ENCODE results near the gene ANTXR2.
"Not testable (repeated sequence)": the region's sequence is repeated elsewhere in the genome, so short reads cannot be mapped to it uniquely, and the experiment has no call there.

ANTXR2 gene

DNA sequence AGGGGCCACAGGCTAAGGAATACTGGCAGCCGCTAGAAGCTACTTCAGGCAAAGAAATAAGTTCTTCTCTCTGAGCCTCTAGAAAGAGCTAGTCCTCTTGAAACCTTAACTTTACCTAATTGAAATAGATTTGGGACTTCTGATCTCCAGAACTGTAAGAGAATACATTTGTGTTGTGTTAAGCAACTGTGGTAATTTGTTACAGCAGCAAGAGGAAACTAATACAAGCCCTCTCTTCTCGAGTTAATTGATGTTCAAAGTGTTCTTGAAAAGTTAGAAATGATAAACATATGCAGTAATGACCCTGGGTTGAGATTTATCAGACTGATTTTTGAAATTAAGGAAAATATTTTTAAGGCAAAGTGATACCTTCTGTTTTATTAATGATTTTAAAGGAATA is 172.8 kb downstream of the ANTXR2 start:
- Mint-ChIP-seq H3K4me1 (no peaks in the 10 kb centered on the region), H3K27ac (ENCODE audit: low read depth) (no peak overlapping the region), H3K9me3 (no peaks in the 10 kb centered on the region), H3K36me3 (ENCODE audit: insufficient read depth) (peaks cover 2% of the 10 kb centered on the region), H3K4me3 (no peak overlapping the region), H3K27me3 (peaks cover 10% of the 10 kb centered on the region)
- no peak for DNase-seq (ENCODE audit: low spot score in 2 of 2)
- ATAC-seq (replicated peaks; ENCODE audit: extremely low read depth, poor library complexity, severe bottlenecking), result no peak

DNA sequence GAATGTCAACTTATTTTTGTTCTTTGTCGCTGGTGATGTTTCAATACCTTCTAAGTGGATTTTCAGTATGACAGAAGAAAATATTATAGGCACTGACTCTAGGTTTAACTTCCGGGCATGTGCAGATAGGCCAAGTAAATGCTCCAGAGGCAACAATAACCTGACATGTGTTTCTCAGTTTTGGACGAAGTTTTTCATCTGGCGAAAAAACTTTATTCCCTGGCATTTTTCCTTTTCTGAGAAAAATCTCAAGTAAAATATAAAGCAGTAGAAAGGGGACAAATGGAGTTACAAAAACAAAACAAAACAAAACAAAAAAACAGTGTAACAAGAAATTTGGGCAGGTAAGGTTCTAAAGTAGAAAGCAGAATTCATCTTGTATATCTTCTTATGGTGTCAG is 173.5 kb downstream of the ANTXR2 start:
- no peaks in the 10 kb centered on the region for H3K9me3 Mint-ChIP-seq
- ATAC-seq (replicated peaks; ENCODE audit: extremely low read depth, poor library complexity, severe bottlenecking) (no peak), DNase-seq (ENCODE audit: low spot score in 2 of 2) (no peak)
- H3K27me3 Mint-ChIP-seq, result peaks cover 10% of the 10 kb centered on the region
- peaks cover 2% of the 10 kb centered on the region for H3K36me3 Mint-ChIP-seq (ENCODE audit: insufficient read depth)
- H3K27ac Mint-ChIP-seq (ENCODE audit: low read depth), result no peak overlapping the region
- no peak overlapping the region for H3K4me3 Mint-ChIP-seq
- no peaks in the 10 kb centered on the region for H3K4me1 Mint-ChIP-seq

DNA sequence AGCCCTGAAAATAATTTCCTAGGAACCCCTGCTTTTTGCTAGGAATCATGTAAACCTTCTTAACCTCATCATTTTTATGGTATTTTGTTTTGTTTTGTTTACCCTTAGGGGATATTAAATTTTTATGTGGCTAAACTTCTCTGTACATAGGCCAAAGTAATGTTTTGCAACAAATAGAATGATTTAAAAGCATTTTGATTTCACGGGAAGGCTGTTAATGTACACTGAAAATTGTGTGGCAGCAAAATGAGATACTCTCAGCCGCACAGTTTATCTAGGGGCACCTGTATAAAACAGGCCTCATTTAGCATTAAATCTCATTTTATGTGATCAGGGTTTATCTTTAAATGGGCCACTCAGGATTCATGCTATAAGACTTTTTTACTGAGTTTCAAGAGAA is 175.0 kb downstream of the ANTXR2 start:
- DNase-seq (ENCODE audit: low spot score in 2 of 2) (no peak), ATAC-seq (replicated peaks; ENCODE audit: extremely low read depth, poor library complexity, severe bottlenecking) (no peak)
- H3K36me3 Mint-ChIP-seq (ENCODE audit: insufficient read depth), result peaks cover 1% of the 10 kb centered on the region
- H3K9me3 Mint-ChIP-seq, result no peaks in the 10 kb centered on the region
- no peaks in the 10 kb centered on the region for H3K4me1 Mint-ChIP-seq
- no peak overlapping the region for H3K4me3 Mint-ChIP-seq
- H3K27me3 Mint-ChIP-seq, result peaks cover 10% of the 10 kb centered on the region
- no peak overlapping the region for H3K27ac Mint-ChIP-seq (ENCODE audit: low read depth)

DNA sequence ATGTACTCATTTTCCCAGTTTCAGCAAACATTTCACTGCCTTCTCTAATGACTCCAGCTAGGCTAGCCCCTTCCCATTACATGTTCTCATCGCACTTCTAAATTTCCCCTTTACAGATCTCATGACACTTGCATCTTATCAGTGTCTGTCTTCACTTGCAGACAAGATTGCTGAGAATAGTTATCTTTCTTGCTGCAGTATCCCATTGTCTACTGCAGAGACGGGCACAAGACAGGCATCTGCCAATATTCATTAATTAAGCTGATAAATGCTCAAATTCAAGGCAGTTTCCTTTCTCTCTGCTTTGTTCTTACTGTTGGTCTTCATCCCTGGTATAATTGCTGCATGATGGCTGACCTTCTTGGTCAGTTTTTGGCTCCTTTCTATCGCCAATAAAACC is 175.9 kb downstream of the ANTXR2 start:
- no peaks in the 10 kb centered on the region for H3K9me3 Mint-ChIP-seq
- no peak overlapping the region for H3K4me3 Mint-ChIP-seq
- peaks cover 10% of the 10 kb centered on the region for H3K27me3 Mint-ChIP-seq
- H3K4me1 Mint-ChIP-seq, result no peaks in the 10 kb centered on the region
- ATAC-seq (replicated peaks; ENCODE audit: extremely low read depth, poor library complexity, severe bottlenecking) (no peak), DNase-seq (ENCODE audit: low spot score in 2 of 2) (no peak)
- H3K27ac Mint-ChIP-seq (ENCODE audit: low read depth), result no peak overlapping the region
- H3K36me3 Mint-ChIP-seq (ENCODE audit: insufficient read depth), result no peaks in the 10 kb centered on the region

DNA sequence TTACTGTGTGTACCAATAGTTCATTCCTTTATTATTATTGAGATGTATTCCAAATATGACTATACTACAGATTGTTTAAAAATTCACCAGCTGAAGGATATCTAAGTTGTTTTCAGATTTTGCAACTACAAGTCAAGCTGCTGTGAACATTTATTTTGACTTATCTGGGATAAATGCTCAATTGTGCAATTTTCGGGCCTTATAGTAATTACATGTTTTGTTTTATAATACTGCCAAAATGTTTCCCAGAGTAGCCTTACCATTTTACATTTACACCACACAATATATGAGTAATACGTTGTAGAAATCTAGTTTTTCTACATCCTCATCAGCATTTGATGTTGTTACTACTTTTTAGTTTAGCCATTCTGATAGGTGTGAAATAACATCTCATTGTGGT is 179.6 kb downstream of the ANTXR2 start:
- Mint-ChIP-seq H3K27me3 (peaks cover 10% of the 10 kb centered on the region), H3K27ac (ENCODE audit: low read depth) (no peak overlapping the region), H3K4me1 (no peaks in the 10 kb centered on the region), H3K36me3 (ENCODE audit: insufficient read depth) (no peaks in the 10 kb centered on the region), H3K4me3 (no peak overlapping the region), H3K9me3 (no peaks in the 10 kb centered on the region)
- ATAC-seq (replicated peaks; ENCODE audit: extremely low read depth, poor library complexity, severe bottlenecking) (no peak), DNase-seq (ENCODE audit: low spot score in 2 of 2) (no peak)

DNA sequence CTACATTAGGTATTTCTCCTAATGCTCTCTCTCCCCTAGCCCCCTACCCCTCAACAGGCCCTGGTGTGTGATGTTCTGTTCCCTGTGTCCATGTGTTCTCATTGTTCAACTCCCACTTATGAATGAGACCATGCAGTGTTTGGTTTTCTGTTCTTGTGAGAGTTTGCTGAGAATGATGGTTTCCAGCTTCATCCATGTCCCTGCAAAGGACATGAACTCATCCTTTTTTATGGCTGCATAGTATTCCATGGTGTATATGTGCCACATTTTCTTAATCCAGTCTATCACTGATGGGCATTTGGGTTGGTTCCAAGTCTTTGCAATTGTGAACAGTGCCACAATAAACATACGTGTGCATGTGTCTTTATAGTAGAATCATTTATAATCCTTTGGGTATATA is 184.0 kb downstream of the ANTXR2 start:
- H3K36me3 Mint-ChIP-seq (ENCODE audit: insufficient read depth); H3K4me1 Mint-ChIP-seq; H3K4me3 Mint-ChIP-seq; H3K27ac Mint-ChIP-seq (ENCODE audit: low read depth); H3K9me3 Mint-ChIP-seq; H3K27me3 Mint-ChIP-seq; ATAC-seq (replicated peaks; ENCODE audit: extremely low read depth, poor library complexity, severe bottlenecking); DNase-seq (ENCODE audit: low spot score in 2 of 2): not testable (repeated sequence)

DNA sequence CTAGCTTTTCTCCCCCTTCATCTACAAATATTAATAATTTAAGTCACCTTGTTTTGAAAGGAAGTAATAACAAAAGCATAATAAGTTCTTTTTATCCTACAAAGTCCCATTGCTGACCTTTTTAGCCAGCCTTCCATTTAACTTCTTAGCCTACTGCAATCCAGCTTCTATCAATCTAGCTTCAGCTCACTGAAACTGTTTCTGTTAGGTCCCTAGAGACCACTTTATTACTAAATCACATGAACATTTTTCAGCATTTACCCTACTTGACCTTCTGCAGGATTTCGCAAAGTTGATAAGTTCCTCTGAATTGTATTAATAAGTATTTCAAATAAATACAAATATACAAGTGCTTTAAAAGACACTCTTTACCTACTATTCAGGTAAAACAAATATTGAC is 186.5 kb downstream of the ANTXR2 start:
- H3K4me3 Mint-ChIP-seq, result no peak overlapping the region
- no peaks in the 10 kb centered on the region for H3K27me3 Mint-ChIP-seq
- no peak for DNase-seq (ENCODE audit: low spot score in 2 of 2)
- no peak for ATAC-seq (replicated peaks; ENCODE audit: extremely low read depth, poor library complexity, severe bottlenecking)
- no peaks in the 10 kb centered on the region for H3K36me3 Mint-ChIP-seq (ENCODE audit: insufficient read depth)
- no peaks in the 10 kb centered on the region for H3K9me3 Mint-ChIP-seq
- no peaks in the 10 kb centered on the region for H3K4me1 Mint-ChIP-seq
- no peak overlapping the region for H3K27ac Mint-ChIP-seq (ENCODE audit: low read depth)

DNA sequence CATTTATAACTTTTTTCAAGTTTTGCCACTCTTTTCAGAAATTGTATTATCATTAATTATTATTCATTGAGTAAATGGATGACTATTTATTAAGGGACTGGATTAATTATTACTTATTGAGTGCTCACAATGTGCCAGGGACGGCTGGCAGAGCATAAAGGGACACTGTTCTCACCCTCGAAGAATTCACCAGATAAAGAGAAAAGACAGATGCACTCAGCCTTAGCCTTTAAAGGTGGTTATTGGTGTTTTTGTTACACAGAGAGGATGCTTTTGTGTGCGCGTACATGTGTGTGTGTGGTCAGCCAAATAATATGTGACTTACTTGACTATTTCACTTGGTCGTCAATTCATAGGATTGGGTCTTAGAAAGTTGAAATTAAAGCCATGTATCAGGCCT is 187.0 kb downstream of the ANTXR2 start:
- H3K4me1 Mint-ChIP-seq, result no peaks in the 10 kb centered on the region
- no peaks in the 10 kb centered on the region for H3K36me3 Mint-ChIP-seq (ENCODE audit: insufficient read depth)
- no peaks in the 10 kb centered on the region for H3K9me3 Mint-ChIP-seq
- DNase-seq (ENCODE audit: low spot score in 2 of 2), result no peak
- no peaks in the 10 kb centered on the region for H3K27me3 Mint-ChIP-seq
- no peak overlapping the region for H3K4me3 Mint-ChIP-seq
- H3K27ac Mint-ChIP-seq (ENCODE audit: low read depth), result no peak overlapping the region
- ATAC-seq (replicated peaks; ENCODE audit: extremely low read depth, poor library complexity, severe bottlenecking), result no peak

DNA sequence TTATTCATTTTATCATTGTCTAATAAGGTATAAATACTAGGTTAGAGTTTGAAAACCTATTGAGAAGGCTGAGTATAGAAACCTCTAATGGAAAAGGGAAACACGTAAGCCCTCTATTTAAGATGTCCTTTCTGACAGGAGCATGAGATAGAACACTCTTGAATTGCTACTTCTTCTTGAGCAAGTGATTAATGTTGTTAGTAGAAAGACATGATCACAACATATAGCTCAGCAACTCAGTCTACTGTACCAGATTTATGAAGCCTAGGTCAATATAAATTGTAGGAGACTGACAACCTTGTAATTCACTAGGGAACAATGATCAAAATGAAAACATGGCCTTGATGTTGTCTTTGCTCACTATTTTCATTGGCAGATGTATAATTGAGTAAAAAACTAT is 189.7 kb downstream of the ANTXR2 start:
- no peak for DNase-seq (ENCODE audit: low spot score in 2 of 2)
- Mint-ChIP-seq H3K4me1 (no peaks in the 10 kb centered on the region), H3K27me3 (no peaks in the 10 kb centered on the region), H3K4me3 (no peak overlapping the region), H3K27ac (ENCODE audit: low read depth) (no peak overlapping the region), H3K36me3 (ENCODE audit: insufficient read depth) (no peaks in the 10 kb centered on the region), H3K9me3 (no peaks in the 10 kb centered on the region)
- ATAC-seq (replicated peaks; ENCODE audit: extremely low read depth, poor library complexity, severe bottlenecking), result no peak

DNA sequence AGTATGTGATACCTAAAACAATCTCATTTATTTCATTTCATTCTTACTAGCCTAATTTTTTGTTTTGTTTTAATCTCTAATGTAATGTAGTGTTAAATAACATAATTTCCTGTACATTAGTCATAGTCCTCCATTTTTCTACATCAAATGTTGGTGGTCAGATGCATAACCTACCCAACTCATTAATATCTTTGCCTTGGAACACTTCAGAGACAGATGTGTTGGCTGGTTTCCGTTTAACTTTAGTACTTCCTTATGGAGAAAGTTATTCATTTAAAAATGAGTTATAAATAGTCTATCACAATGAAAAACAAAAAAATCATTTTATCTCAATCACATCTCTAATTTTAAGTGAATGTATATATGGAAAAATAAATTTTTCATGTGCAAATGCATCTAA is 190.2 kb downstream of the ANTXR2 start:
- no peaks in the 10 kb centered on the region for H3K27me3 Mint-ChIP-seq
- H3K9me3 Mint-ChIP-seq, result no peaks in the 10 kb centered on the region
- no peaks in the 10 kb centered on the region for H3K4me1 Mint-ChIP-seq
- ATAC-seq (replicated peaks; ENCODE audit: extremely low read depth, poor library complexity, severe bottlenecking), result no peak
- no peak overlapping the region for H3K27ac Mint-ChIP-seq (ENCODE audit: low read depth)
- H3K4me3 Mint-ChIP-seq, result no peak overlapping the region
- DNase-seq (ENCODE audit: low spot score in 2 of 2), result no peak
- no peaks in the 10 kb centered on the region for H3K36me3 Mint-ChIP-seq (ENCODE audit: insufficient read depth)

DNA sequence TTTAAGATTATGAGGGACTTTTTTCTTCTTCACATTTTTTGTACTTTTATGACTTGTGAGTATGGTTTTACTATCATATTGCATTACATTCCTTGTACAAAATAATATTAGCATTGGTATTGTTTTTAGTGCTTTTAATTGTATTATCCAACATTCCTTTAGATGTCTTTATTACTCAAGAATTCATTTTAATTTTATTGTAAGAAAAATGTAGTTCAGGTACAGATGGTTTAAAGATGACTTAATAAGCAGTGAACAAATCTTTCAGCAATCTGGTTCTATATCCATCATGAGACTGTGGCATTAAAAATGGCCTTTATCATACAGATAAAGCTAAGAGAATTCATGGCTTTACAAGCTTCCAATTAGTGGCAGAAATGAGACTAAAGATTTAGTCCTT is 191.6 kb downstream of the ANTXR2 start:
- H3K27ac Mint-ChIP-seq (ENCODE audit: low read depth), result no peak overlapping the region
- H3K27me3 Mint-ChIP-seq, result no peaks in the 10 kb centered on the region
- no peaks in the 10 kb centered on the region for H3K4me1 Mint-ChIP-seq

DNA sequence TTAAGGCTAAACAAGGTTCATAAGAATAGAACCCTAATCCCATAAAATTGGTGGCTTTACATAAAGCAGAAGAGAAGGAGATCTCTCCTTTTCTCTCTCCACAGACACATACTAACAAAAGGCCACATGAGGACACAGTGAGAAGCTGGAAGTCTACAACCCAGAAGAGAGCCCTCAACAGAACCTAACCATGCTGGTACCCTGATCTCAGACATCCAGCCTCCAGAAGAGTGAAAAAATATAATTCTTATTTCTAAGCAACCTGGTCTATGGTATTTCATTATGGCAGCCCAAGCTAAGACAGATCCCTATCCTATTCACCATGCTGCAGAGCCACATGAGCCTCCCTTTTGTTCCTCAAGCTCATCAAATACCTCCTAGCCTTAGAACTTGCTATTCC is 195.5 kb downstream of the ANTXR2 start:
- Mint-ChIP-seq H3K36me3 (ENCODE audit: insufficient read depth) (peaks cover 1% of the 10 kb centered on the region), H3K27me3 (no peaks in the 10 kb centered on the region), H3K27ac (ENCODE audit: low read depth) (no peak overlapping the region), H3K4me1 (no peaks in the 10 kb centered on the region), H3K4me3 (no peak overlapping the region), H3K9me3 (no peaks in the 10 kb centered on the region)
- ATAC-seq (replicated peaks; ENCODE audit: extremely low read depth, poor library complexity, severe bottlenecking) (no peak), DNase-seq (ENCODE audit: low spot score in 2 of 2) (no peak)

More for the DNA sequence above, 191.6 kb downstream of the ANTXR2 start:
- H3K9me3 Mint-ChIP-seq, result no peaks in the 10 kb centered on the region
- no peaks in the 10 kb centered on the region for H3K36me3 Mint-ChIP-seq (ENCODE audit: insufficient read depth)
- ATAC-seq (replicated peaks; ENCODE audit: extremely low read depth, poor library complexity, severe bottlenecking) (no peak), DNase-seq (ENCODE audit: low spot score in 2 of 2) (no peak)
- no peak overlapping the region for H3K4me3 Mint-ChIP-seq

DNA sequence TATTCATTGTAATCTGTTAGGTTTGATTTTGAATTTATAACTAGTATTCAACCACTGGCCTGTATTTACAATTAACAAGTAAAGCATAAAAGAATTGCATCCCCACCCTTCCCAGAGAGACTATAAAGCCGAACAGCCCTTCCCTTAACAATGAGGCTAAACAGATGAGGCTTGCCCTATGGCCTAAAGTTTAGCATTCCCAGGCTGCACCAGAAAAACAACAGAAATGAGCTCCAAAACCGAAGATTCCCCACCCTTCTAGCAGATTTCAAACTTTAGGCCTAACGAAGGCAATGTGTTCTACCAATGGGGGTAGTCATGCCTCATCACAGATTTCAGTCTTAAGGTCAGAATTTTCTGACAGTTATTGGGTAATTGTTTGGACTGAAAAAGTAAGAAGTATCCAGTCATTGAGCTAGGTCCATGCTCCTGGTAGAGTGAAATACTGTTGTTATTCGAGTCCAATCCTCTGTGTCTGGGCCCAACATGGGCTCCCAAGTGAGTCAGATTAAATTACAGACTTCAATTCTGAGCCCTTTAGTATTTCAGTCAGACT is 197.6 kb downstream of the ANTXR2 start:
- Mint-ChIP-seq H3K27me3 (peaks cover under 1% of the 10 kb centered on the region), H3K27ac (ENCODE audit: low read depth) (no peak overlapping the region), H3K9me3 (no peaks in the 10 kb centered on the region), H3K4me3 (no peak overlapping the region), H3K36me3 (ENCODE audit: insufficient read depth) (peaks cover 1% of the 10 kb centered on the region), H3K4me1 (no peaks in the 10 kb centered on the region)
- ATAC-seq (replicated peaks; ENCODE audit: extremely low read depth, poor library complexity, severe bottlenecking), result no peak
- no peak for DNase-seq (ENCODE audit: low spot score in 2 of 2)

DNA sequence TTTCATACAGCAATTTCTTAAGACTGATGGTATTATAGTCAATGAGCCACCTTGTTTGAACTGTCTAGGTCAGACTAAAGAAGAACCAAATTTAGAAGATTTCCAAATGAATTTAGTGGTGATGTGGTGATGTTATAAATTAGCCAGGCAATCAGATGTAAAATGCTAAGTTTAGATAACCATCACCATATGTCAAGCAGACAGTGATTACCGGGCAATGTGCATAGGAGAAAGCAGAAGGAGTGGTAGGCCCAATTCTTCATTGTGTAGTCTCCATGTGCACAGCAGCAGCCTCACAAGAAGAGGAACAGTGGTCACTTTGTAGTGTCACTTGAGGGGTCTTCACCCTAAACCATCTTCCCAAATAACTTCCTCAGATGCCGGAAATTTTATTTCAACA is 198.8 kb downstream of the ANTXR2 start:
- Mint-ChIP-seq H3K4me3 (no peak overlapping the region), H3K36me3 (ENCODE audit: insufficient read depth) (peaks cover 1% of the 10 kb centered on the region), H3K4me1 (no peaks in the 10 kb centered on the region), H3K9me3 (no peaks in the 10 kb centered on the region), H3K27me3 (peaks cover 13% of the 10 kb centered on the region), H3K27ac (ENCODE audit: low read depth) (no peak overlapping the region)
- DNase-seq (ENCODE audit: low spot score in 2 of 2) (no peak), ATAC-seq (replicated peaks; ENCODE audit: extremely low read depth, poor library complexity, severe bottlenecking) (no peak)

Measured in central memory CD8-positive, alpha-beta T cell (primary cell).